D721Med (cell line): Measurements from ENCODE around the gene FAM171A2.

ENCODE experiments used
- DNase-seq: peaks from one replicate; pipeline ENCODE4 v3.0.0; 2011; ENCODE audit warnings: low spot score; ENCODE audit not compliant: insufficient read length
- FAIRE-seq: peaks from 2 replicates; lab custom pipeline; 2011; peaks lifted over from hg19 to GRCh38; lab: Jason Lieb, UNC
- CTCF ChIP-seq: IDR thresholded peaks from 2 replicates; pipeline ENCODE4 v1.5.1; 2012; ENCODE audit warnings: mild to moderate bottlenecking, control low read depth; ENCODE audit not compliant: insufficient read depth; ENCODE audit errors: missing control alignments

Gene FAM171A2

GRCh38 chr17:44321246-44322120 lies 42.2 kb downstream of the FAM171A2 start:
- DNase-seq (no peak), FAIRE-seq (no peak)
- no peak for TF ChIP-seq CTCF

- FAIRE-seq (no peak), DNase-seq (no peak)
- no peak for TF ChIP-seq CTCF
Observed at GRCh38 chr17:44320066-44320465, 43.6 kb downstream of the FAM171A2 start.

- FAIRE-seq, result no peak
Observed at GRCh38 chr17:44318077-44318892, 45.4 kb downstream of the FAM171A2 start.

GRCh38 chr17:44317545-44317944 lies 46.1 kb downstream of the FAM171A2 start:
- no peak for FAIRE-seq
- no peak for TF ChIP-seq CTCF
- DNase-seq, result no peak

More at GRCh38 chr17:44318077-44318892, 45.4 kb downstream of the FAM171A2 start:
- no peak for TF ChIP-seq CTCF
- DNase-seq, result no peak

GRCh38 chr17:44315760-44316731 lies 47.6 kb downstream of the FAM171A2 start:
- DNase-seq (no peak), FAIRE-seq (no peak)
- TF ChIP-seq CTCF, result no peak

- no peak for FAIRE-seq
- TF ChIP-seq CTCF, result no peak
- DNase-seq, result no peak
Observed at GRCh38 chr17:44314869-44315661, 48.6 kb downstream of the FAM171A2 start.
